Left renal cortex interstitium (tissue), 4 donors: ENCODE measurements around the gene ABCC5. TPM values are rescaled to one million over a fixed set of nuclear protein-coding genes. Genes with fewer than 3 reads are reported as not detected.
"Not testable (repeated sequence)": the region's sequence is repeated elsewhere in the genome, so short reads cannot be mapped to it uniquely, and the experiment has no call there.

ENCODE experiments used
- DNase-seq, 4 donors: peaks; one replicate each; pipeline ENCODE4 v3.0.0-alpha.2; 2013; ENCODE audit warnings: low read depth in 4 of 4, low spot score in 2 of 4, missing footprints in 1 of 4
- polyA plus RNA-seq, 4 donors: library from polyadenylated mRNA; unstranded; fragments of 120-200 nt; gene quantifications; one replicate each; pipeline ENCODE4 v1.2.1, GENCODE V29; 2013; ENCODE audit not compliant: insufficient read length in 4 of 4

The ABCC5 gene
- polyA plus RNA-seq = 10 to 100 TPM; 36.9 to 75.1 (median 60.8) TPM

DNA sequence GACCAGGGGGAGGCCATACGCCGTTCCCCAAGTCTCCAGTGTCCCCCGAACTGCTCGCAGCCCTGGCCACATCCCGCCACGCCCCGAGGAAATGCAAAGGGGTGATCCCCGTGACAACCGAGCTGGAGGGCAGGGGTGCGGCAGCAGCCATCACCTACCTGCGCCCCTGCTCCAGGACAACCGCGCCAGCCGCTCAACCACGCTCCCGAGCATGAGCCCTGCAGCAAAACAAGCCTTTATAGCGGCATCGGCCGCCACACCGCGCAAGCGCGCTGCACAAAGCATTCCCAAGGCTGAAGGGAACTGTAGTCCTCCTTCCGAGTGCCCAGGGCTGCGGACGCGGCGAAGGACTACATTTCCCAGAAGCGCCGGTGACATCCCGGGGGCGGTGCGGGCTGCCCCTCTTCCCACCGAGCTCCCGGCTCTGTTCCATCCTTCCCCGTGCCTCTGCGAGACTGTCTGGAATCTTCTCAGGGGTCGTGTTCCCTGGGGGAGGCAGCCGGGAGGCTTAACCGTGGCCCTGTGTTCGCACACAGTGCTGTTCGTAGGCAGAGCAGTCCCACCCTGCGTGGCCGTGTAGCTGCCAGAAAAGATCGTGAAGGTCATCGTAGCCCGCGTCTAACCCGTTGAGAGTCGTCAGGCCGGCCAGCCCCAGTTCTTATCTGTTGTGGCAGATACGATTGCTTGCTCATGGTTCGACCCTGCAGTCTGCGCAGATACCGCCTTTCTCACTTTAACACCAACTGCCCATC lies at the start of gene ABCC5:
Gene ABCC5, minus strand, starts transcription at position 213 of the 752 bp plus-strand sequence. CDS start 3,492 bp downstream, outside the sequence.
- peak in 2 of 4 donors; percentile 87 for DNase-seq

DNA sequence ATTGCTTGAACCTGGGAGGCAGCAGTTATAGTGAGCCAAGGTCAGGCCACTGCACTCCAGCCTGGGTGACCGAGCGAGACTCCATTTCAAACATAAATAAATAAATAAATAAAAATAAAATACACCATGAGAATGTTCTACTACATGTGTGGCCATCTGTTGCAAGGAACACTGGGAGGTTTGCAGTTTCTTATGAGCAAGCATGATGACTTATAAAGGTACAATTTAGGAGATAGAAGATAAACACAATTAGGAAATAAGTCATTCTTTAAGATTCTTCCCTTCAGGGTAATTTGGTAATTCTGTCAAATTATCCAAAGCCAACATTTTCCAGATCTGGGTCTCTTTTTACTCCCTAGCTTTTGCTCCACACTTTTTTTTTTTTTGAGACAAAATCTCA lies 48.5 kb upstream of the ABCC5 start:
- DNase-seq = no peak

- no peak for DNase-seq
Observed at GRCh38 chr3:184062637-184063036, 45.0 kb upstream of the ABCC5 start.

GRCh38 chr3:184059424-184059823 lies 41.7 kb upstream of the ABCC5 start:
- DNase-seq = no peak

GRCh38 chr3:184058029-184058428 lies 40.3 kb upstream of the ABCC5 start:
- DNase-seq = no peak

GRCh38 chr3:184052767-184053166 lies 35.1 kb upstream of the ABCC5 start, which contains the start of gene HTR3C:
HTR3C (plus strand) TSS chr3:184053047; CDS start chr3:184053081, 34 bp downstream.
- no peak for DNase-seq

DNA sequence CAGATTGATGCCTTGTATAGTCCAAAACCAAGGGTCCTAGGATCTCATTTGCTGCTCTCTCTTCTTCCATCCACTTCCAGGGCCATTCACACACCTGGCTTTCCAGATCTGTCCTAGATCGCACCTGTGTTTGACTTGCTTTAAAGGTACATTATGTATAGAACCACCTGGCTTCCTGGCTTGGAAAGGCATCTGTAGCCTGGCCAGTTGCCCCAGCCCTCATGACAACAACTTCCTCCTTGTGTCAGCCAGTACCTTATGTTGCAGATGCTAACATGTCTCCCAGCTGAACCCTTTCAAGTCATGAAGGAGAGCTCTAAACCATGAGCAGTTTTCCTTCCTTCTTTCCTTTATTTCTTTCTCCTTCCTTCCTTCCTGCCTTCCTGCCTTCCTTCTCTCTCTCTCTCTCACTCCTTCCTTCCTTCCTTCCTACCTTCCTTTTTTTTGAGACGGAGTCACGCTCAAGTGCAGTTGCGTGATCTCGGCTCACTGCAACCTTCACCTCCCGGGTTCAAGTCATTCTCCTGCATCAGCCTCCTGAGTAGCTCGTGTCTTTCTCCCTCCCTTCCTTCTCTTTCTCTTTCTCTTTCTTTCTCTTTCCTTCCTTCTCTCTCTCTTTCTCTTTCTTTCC lies 32.6 kb upstream of the ABCC5 start:
- no peak for DNase-seq

- no peak for DNase-seq
Observed at GRCh38 chr3:184045995-184046394, 28.3 kb upstream of the ABCC5 start.

DNA sequence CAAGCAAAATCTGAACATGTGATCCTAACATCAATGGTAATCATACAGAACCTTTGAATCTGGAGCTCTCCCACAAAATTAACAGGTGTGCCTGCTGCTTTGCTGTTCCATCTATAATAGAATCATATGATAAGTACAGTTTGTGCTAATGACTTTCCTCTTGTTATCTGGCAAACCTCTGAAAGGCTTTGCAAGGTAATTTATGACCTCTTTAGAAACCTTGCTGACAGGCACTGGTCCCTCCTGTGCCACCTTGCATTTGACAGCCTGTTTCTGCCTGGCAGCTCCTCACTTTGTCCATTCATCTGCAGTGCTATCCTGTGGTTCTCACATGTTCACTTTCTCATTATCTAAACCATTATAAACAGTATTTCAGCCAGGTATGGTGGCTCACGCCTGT lies 24.9 kb upstream of the ABCC5 start:
- DNase-seq = no peak

DNA sequence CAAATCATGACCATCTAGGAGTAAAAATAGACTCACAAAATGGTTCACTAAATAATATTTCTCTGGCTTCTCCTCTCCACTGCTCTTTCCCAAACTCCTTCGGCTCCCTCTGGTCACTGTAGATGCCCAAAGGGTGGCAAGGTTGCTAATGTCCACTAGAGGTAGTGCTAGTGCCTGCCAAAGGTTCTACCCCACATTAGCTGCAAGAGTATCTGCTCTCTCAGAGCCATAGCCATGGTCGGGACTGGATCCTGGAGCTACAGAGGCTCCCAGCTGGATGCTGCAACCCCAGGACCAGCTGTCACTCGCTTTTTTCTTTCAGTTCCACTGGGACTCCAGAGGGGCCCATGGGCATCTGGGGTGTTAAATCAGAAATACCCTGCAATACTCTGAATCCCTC lies 22.3 kb upstream of the ABCC5 start:
- no peak for DNase-seq

DNA sequence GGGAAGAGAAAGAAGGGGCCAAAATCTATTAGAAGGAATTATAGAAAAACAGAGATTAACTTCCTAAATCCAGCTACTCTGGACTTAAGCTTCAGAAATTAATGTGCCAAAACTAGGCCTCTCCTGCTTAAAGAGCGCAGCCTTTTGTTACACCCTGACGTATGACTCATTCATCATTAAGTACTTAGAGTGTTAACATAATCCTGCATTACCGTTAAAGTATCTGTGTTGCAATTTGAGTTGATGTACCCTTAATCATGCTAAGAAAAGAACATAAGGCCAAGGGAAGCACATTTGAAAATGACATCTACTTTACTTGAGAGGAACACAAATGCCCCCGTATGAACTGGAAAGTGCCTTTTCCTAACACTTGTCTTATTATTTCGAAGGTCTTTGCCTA lies 21.7 kb upstream of the ABCC5 start:
- DNase-seq = no peak

GRCh38 chr3:184038307-184038706 lies 20.6 kb upstream of the ABCC5 start:
- not testable (repeated sequence) for DNase-seq

DNA sequence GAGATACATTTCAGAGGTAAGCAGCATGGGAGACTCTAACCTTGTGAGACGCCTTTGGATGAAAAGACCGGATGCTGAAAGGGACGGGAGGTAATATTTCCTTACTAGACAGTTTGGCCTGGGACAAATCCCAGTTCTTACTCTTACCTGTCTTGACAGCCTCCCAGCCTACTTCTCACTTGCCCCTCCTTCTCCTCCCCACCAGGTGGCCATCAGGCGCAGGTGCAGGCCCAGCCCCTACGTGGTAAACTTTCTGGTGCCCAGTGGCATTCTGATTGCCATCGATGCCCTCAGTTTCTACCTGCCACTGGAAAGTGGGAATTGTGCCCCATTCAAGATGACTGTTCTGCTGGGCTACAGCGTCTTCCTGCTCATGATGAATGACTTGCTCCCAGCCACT lies 20.1 kb upstream of the ABCC5 start:
- DNase-seq = no peak

GRCh38 chr3:184031187-184031792 lies 13.6 kb upstream of the ABCC5 start, which contains the start of gene HTR3D:
HTR3D (plus strand) TSS chr3:184031742; CDS start chr3:184031742, 0 bp downstream.
- no peak for DNase-seq

DNA sequence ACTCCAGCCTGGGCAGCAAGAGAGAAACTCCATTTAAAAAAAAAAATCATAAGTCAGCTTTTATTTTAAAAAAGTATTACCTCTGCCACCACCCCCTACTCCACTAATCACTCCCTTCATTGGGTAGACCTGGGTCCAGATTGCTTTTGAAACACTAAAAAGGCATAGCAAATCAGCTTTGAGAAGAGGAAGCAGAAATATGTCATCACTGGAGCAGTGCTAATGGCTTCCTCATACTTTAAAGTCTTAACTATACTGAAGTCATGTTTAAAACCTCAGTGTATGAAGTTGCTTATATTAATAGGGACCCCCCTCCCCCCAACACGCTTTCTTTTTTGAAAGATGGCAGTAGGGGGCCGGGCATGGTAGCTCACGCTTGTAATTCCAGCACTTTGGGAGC lies 12.9 kb upstream of the ABCC5 start:
- DNase-seq = no peak

- DNase-seq = no peak
Observed at GRCh38 chr3:184029443-184029842, 11.8 kb upstream of the ABCC5 start.

DNA sequence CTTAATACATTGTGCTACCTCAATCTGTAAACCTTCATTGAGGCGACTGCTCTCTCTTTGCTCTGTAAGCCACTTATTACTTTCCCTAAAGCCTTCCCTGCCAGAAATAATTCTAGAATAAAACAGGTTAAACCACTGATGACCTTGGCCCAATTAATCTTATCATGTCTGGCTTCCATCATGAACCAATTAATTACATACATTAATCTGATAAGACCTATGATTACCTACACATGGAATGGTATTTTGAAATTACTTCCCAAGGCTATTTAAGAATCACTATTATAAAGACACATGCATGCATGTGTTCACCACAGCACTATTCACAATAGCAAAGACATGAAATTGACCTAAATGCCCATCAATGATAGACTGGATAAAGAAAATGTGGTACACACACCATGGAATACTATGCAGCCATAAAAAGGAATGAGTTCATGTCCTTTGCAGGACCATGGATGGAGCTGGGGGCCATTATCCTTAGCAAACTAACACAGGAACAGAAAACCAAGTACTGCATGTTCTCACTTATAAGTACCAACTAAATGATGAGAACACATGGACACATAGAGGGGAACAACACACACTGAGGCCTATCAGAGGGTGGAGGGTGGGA lies 10.7 kb upstream of the ABCC5 start:
- DNase-seq = not testable (repeated sequence)

DNA sequence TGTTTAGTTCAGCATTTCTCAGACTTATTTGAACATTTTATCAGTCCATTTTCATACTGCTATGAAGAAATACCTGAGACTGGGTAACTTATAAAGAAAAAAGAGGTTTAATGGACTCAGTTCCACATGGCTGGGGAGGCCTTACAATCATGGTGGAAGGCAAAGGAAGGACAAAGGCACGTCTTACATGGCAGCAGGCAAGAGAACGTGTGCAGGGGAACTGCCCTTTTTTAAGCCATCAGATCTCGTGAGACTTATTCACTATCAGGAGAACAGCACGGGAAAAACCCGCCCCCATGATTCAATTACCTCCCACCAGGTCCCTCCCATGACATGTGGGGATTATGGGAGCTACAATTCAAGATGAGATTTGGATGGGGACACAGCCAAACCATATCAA lies 7.6 kb upstream of the ABCC5 start:
- not testable (repeated sequence) for DNase-seq

GRCh38 chr3:184022323-184022722 lies 4.6 kb upstream of the ABCC5 start:
- no peak for DNase-seq

- DNase-seq = no peak
Observed at GRCh38 chr3:184018424-184018973, 815 bp upstream of the ABCC5 start.
